Breast epithelium (tissue), 4 donors: ENCODE results near the gene TARDBP. TPM values are rescaled to one million over a fixed set of nuclear protein-coding genes. Genes with fewer than 3 reads are reported as not detected.
"Not testable (repeated sequence)": the region's sequence is repeated elsewhere in the genome, so short reads cannot be mapped to it uniquely, and the experiment has no call there.

Experiments used
- DNase-seq, 2 donors: peaks; one replicate each; pipeline ENCODE4 v3.0.0-alpha.2; 2019; ENCODE audit warnings: low spot score in 2 of 2
- H3K27ac ChIP-seq, 2 donors: fragments of 200-600 bp; sonication (generic) in 1 of 2; one replicate each; pipeline ENCODE4 v1.5.1; 2016 to 2019; ENCODE audit warnings: mild to moderate bottlenecking in 1 of 2
- H3K27me3 ChIP-seq, 2 donors: fragments of 200-600 bp; sonication (generic) in 1 of 2; one replicate each; pipeline versions ENCODE4 v1.5.1 to v1.6.0; 2017 to 2019; ENCODE audit warnings: control low read depth in 1 of 2, mild to moderate bottlenecking in 1 of 2
- H3K36me3 ChIP-seq: fragments of 200-600 bp; one replicate; pipeline ENCODE4 v1.5.1; 2019
- H3K4me1 ChIP-seq, 2 donors: fragments of 200-600 bp; sonication (generic); one replicate each; pipeline ENCODE4 v1.5.1; 2016 to 2019; ENCODE audit warnings: control low read depth in 1 of 2
- H3K4me3 ChIP-seq, 3 donors: fragments of 200-600 bp; sonication (generic); 1 replicate in 2 of 3; 2 replicates in 1 of 3; pipeline ENCODE4 v1.5.1; 2016 to 2019; ENCODE audit warnings: mild to moderate bottlenecking in 3 of 3, moderate library complexity in 2 of 3
- H3K9me3 ChIP-seq, 2 donors: fragments of 200-600 bp; sonication (generic) in 1 of 2; one replicate each; pipeline ENCODE4 v1.5.1; 2016 to 2019; ENCODE audit warnings: control low read depth in 1 of 2
- CTCF ChIP-seq, 3 donors: fragments of 450-650 bp; IDR thresholded peaks; one replicate each; pipeline ENCODE4 v1.5.1; 2016 to 2017; ENCODE audit warnings: antibody characterized with exemption in 3 of 3, mild to moderate bottlenecking in 3 of 3, moderate library complexity in 3 of 3
- POLR2A ChIP-seq: fragments of 450-650 bp; IDR thresholded peaks from one replicate; pipeline ENCODE4 v1.6.1; 2016; ENCODE audit warnings: antibody characterized with exemption, mild to moderate bottlenecking, moderate library complexity
- POLR2AphosphoS5 ChIP-seq, 3 donors: sonication (generic); formaldehyde crosslinking; IDR thresholded peaks; one replicate each; pipeline ENCODE4 v1.6.1; 2017; ENCODE audit warnings: antibody characterized with exemption in 3 of 3
- intact Hi-C: fragments of 100-400 bp; cut with DNase I; formaldehyde crosslinking; loops from one replicate; pipeline ENCODE4 v1.15.1; 2023; ENCODE audit warnings: low total_unique reads
- total RNA-seq, 3 donors: library from RNA; depleted of rRNA; stranded (reverse); fragments of >200 nt; gene quantifications; one replicate each; pipeline ENCODE4 v1.1.0, GENCODE V29; 2016

Gene TARDBP
- total RNA-seq, 3 donors from 2014 or later = 113 to 165 (median 142) TPM

- TF ChIP-seq POLR2AphosphoS5 (IDR thresholded peaks at IDR 0.05) (no peak), CTCF (IDR thresholded peaks at IDR 0.05) (no peak), POLR2A (no peak)
- H3K4me1 ChIP-seq = no peaks in the 10 kb centered on the region
- intact Hi-C loops = no loop called here
- peak in 1 of 2 donors; percentile 43 for DNase-seq
- peak overlapping the region in 2 of 3 donors; percentile 22 to 37 for H3K4me3 ChIP-seq
- H3K27me3 ChIP-seq = no peaks in the 10 kb centered on the region
- no peaks in the 10 kb centered on the region for H3K9me3 ChIP-seq
- no peaks in the 10 kb centered on the region for H3K36me3 ChIP-seq
- peak overlapping the region; percentile 54 to 74 for H3K27ac ChIP-seq
Observed at GRCh38 chr1:11068600-11069473, 56.4 kb downstream of the TARDBP start.

GRCh38 chr1:11070876-11071275 lies 58.4 kb downstream of the TARDBP start:
- no peak for TF ChIP-seq CTCF (IDR thresholded peaks at IDR 0.05)
- TF ChIP-seq POLR2A = no peak
- TF ChIP-seq POLR2AphosphoS5 (IDR thresholded peaks at IDR 0.05) = no peak
- peak in 1 of 2 donors; percentile 31 for DNase-seq
- intact Hi-C loops = no loop called here
- H3K27ac ChIP-seq = peak overlapping the region; percentile 5 to 29
- H3K27me3 ChIP-seq = no peaks in the 10 kb centered on the region
- no peaks in the 10 kb centered on the region for H3K9me3 ChIP-seq
- peak overlapping the region in 1 of 3 donors; percentile 37 for H3K4me3 ChIP-seq
- no peaks in the 10 kb centered on the region for H3K4me1 ChIP-seq
- H3K36me3 ChIP-seq = no peaks in the 10 kb centered on the region

- intact Hi-C loops = no loop called here
- no peak for TF ChIP-seq POLR2A
- no peak for TF ChIP-seq CTCF (IDR thresholded peaks at IDR 0.05)
- TF ChIP-seq POLR2AphosphoS5 (IDR thresholded peaks at IDR 0.05) = no peak
- no peaks in the 10 kb centered on the region for H3K9me3 ChIP-seq
- peak overlapping the region; percentile 5 to 29 for H3K27ac ChIP-seq
- no peaks in the 10 kb centered on the region for H3K4me1 ChIP-seq
- peak in 1 of 2 donors; percentile 49 for DNase-seq
- H3K4me3 ChIP-seq = peak overlapping the region in 1 of 3 donors; percentile 37
- no peaks in the 10 kb centered on the region for H3K27me3 ChIP-seq
- no peaks in the 10 kb centered on the region for H3K36me3 ChIP-seq
Observed at GRCh38 chr1:11071463-11072215, 59.2 kb downstream of the TARDBP start.

- TF ChIP-seq POLR2A (no peak), CTCF (IDR thresholded peaks at IDR 0.05) (no peak), POLR2AphosphoS5 (IDR thresholded peaks at IDR 0.05) (no peak)
- DNase-seq = peak in 1 of 2 donors; percentile 25
- H3K27me3 ChIP-seq = no peaks in the 10 kb centered on the region
- H3K9me3 ChIP-seq = no peaks in the 10 kb centered on the region
- H3K4me3 ChIP-seq = peak overlapping the region in 1 of 3 donors; percentile 37
- intact Hi-C loops = no loop called here
- peak overlapping the region; percentile 22 to 42 for H3K27ac ChIP-seq
- H3K4me1 ChIP-seq = no peaks in the 10 kb centered on the region
- no peaks in the 10 kb centered on the region for H3K36me3 ChIP-seq
Observed at GRCh38 chr1:11072216-11072917, 59.9 kb downstream of the TARDBP start.

- H3K4me3 ChIP-seq, H3K36me3 ChIP-seq, H3K27me3 ChIP-seq, intact Hi-C loops, H3K27ac ChIP-seq, H3K9me3 ChIP-seq, H3K4me1 ChIP-seq: not testable (repeated sequence)
- peak in 1 of 2 donors; percentile 3 for DNase-seq
Observed at GRCh38 chr1:11073398-11073797, 60.9 kb downstream of the TARDBP start.
